Gastrocnemius medialis (tissue), 4 donors: ENCODE measurements around the gene TECTA. TPM values are rescaled to one million over a fixed set of nuclear protein-coding genes. Genes with fewer than 3 reads are reported as not detected.

Source experiments
- ATAC-seq, 2 donors: fragments of 150-250 bp; one replicate each; pipeline ENCODE4 v1.9.1; 2016
- DNase-seq, 2 donors: peaks; one replicate each; pipeline ENCODE4 v3.0.0-alpha.2; 2019
- H3K27ac ChIP-seq, 4 donors: fragments of 200-600 bp; sonication (generic); 1 replicate in 1 of 4; 2 replicates in 3 of 4; pipeline ENCODE4 v1.5.1; 2016 to 2018; ENCODE audit warnings: mild to moderate bottlenecking in 2 of 4, moderate library complexity in 1 of 4
- H3K27me3 ChIP-seq, 3 donors: fragments of 200-600 bp; sonication (generic) in 2 of 3; 1 replicate in 1 of 3; 2 replicates in 2 of 3; pipeline versions ENCODE4 v1.5.1 to v1.6.0; 2016 to 2019; ENCODE audit warnings: mild to moderate bottlenecking in 1 of 3, moderate library complexity in 1 of 3
- H3K36me3 ChIP-seq, 2 donors: fragments of 200-600 bp; sonication (generic) in 1 of 2; one replicate each; pipeline ENCODE4 v1.5.1; 2017 to 2018
- H3K4me1 ChIP-seq, 2 donors: fragments of 200-600 bp; sonication (generic) in 1 of 2; one replicate each; pipeline ENCODE4 v1.5.1; 2016 to 2017; ENCODE audit warnings: mild to moderate bottlenecking in 2 of 2
- H3K4me3 ChIP-seq, 4 donors: fragments of 200-600 bp; sonication (generic) in 3 of 4; 1 replicate in 1 of 4; 2 replicates in 3 of 4; pipeline ENCODE4 v1.5.1; 2016 to 2019; ENCODE audit warnings: mild to moderate bottlenecking in 2 of 4
- H3K9me3 ChIP-seq, 3 donors: fragments of 200-600 bp; sonication (generic) in 2 of 3; 1 replicate in 1 of 3; 2 replicates in 2 of 3; pipeline ENCODE4 v1.5.1; 2016 to 2019
- POLR2A ChIP-seq, 2 donors: fragments of 450-650 bp; IDR thresholded peaks; one replicate each; pipeline ENCODE4 v1.6.1; 2017; ENCODE audit warnings: antibody characterized with exemption in 2 of 2, mild to moderate bottlenecking in 2 of 2, moderate library complexity in 2 of 2
- in situ Hi-C, 4 donors: fragments of 200-750 bp; cut with MboI; loops; one replicate each; pipeline versions ENCODE4 v1.15.0 to v1.8.0; 2017; ENCODE audit warnings: low sequenced_read_pairs in 4 of 4
- intact Hi-C: fragments of 100-400 bp; cut with DNase I; formaldehyde crosslinking; loops from one replicate; pipeline ENCODE4 v1.15.1; 2023; ENCODE audit warnings: low total_unique reads
- total RNA-seq, 4 donors: library from RNA; depleted of rRNA; stranded (reverse); fragments of >200 nt; gene quantifications; one replicate each; pipeline versions ENCODE4 v1.1.0 to v1.2.3, GENCODE V29; 2016
- TF ChIP-seq, protein P1 (sequence below), 5 experiments: fragments of 450-650 bp in 3 of 5; fragments of 200-600 bp in 2 of 5; sonication (generic) in 2 of 5; IDR thresholded peaks in 4 of 5; conservative IDR thresholded peaks in 1 of 5; 1 replicate in 4 of 5; 2 replicates in 1 of 5; pipeline ENCODE4 v1.5.1; 2016 to 2019; ENCODE audit warnings: antibody characterized with exemption in 5 of 5, mild to moderate bottlenecking in 3 of 5, moderate library complexity in 3 of 5

TECTA gene
- total RNA-seq, 4 donors from 2014 or later = 0.17 to 1.6 (median 0.45) TPM

DNA sequence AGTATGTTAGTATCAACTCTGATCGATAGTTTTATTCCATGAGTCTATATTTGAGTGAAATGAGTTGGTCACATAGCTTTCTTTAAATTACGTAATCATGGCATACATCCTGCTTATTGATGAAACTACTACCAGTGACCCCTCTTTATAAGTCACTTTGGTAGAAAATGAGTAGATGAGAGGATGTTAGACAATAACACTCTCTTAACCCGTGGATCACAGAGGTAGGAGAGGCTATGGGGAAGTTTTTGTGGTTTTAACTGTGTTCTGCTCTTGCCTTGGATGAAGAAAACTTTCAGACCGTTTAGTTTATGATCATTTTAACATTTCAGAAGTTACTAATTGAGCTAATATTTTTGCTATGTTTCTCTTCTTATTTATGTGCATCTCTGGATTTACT is 43.1 kb upstream of the TECTA start:
- no peak overlapping the region for H3K27ac ChIP-seq
- no peaks in the 10 kb centered on the region for H3K9me3 ChIP-seq
- no peak overlapping the region for H3K4me3 ChIP-seq
- no peak for ATAC-seq
- in situ Hi-C loops = no loop called here
- TF ChIP-seq, protein P1, sequence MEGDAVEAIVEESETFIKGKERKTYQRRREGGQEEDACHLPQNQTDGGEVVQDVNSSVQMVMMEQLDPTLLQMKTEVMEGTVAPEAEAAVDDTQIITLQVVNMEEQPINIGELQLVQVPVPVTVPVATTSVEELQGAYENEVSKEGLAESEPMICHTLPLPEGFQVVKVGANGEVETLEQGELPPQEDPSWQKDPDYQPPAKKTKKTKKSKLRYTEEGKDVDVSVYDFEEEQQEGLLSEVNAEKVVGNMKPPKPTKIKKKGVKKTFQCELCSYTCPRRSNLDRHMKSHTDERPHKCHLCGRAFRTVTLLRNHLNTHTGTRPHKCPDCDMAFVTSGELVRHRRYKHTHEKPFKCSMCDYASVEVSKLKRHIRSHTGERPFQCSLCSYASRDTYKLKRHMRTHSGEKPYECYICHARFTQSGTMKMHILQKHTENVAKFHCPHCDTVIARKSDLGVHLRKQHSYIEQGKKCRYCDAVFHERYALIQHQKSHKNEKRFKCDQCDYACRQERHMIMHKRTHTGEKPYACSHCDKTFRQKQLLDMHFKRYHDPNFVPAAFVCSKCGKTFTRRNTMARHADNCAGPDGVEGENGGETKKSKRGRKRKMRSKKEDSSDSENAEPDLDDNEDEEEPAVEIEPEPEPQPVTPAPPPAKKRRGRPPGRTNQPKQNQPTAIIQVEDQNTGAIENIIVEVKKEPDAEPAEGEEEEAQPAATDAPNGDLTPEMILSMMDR (IDR thresholded peaks at IDR 0.05 in 4 of 5, conservative IDR thresholded peaks at IDR 0.05 in 1 of 5) = no peak
- TF ChIP-seq POLR2A (IDR thresholded peaks at IDR 0.05) = no peak
- intact Hi-C loops = no loop called here
- DNase-seq = no peak
- H3K4me1 ChIP-seq = no peaks in the 10 kb centered on the region
- no peaks in the 10 kb centered on the region for H3K27me3 ChIP-seq
- peaks cover 0 to 32% of the 10 kb centered on the region in 2 donors for H3K36me3 ChIP-seq

DNA sequence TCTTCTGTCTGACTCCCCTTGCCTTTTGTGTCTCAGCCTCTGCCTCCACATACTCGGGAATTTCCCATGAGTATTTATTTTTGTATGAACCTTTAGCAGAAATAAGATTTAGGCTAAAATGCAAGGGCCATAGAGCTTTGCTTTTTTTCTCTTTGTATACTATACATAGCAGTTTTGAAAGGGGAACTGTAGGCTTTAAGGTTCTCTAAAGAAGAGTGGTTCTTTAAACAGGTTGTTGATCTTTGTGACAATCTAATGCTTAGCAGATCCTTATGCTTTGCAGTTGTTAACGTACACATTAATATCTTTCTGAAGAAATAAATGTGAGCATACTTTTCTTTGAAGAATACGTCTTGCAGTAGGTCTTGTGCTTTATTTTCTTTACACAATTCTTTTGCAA is 42.1 kb upstream of the TECTA start:
- DNase-seq = no peak
- Histone ChIP-seq H3K4me1 (no peaks in the 10 kb centered on the region), H3K36me3 (peaks cover 0 to 27% of the 10 kb centered on the region in 2 donors), H3K4me3 (no peak overlapping the region), H3K27ac (no peak overlapping the region), H3K9me3 (no peaks in the 10 kb centered on the region), H3K27me3 (no peaks in the 10 kb centered on the region)
- intact Hi-C loops = no loop called here
- ATAC-seq = no peak
- no peak for TF ChIP-seq POLR2A (IDR thresholded peaks at IDR 0.05)
- TF ChIP-seq, protein P1 (IDR thresholded peaks at IDR 0.05 in 4 of 5, conservative IDR thresholded peaks at IDR 0.05 in 1 of 5) = no peak
- in situ Hi-C loops = no loop called here

DNA sequence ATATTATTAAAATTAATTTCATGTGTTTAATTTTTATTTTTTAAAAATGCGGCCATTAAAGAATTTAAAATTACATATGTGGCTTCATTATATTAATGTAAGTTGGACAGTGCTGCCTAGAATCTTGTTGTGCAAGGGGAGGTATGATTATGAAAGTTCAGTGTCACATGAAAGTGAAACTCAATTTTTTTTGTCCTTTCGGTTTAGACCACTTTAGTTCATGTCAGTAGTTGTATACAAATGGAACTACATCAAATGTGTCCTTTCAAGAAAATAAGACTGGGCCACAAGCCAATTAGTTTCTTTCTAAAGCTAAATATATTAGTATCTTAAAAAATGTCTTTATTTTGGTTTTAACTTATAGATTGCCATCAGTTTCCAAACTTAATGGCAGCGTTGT is 41.4 kb upstream of the TECTA start:
- intact Hi-C loops = no loop called here

DNA sequence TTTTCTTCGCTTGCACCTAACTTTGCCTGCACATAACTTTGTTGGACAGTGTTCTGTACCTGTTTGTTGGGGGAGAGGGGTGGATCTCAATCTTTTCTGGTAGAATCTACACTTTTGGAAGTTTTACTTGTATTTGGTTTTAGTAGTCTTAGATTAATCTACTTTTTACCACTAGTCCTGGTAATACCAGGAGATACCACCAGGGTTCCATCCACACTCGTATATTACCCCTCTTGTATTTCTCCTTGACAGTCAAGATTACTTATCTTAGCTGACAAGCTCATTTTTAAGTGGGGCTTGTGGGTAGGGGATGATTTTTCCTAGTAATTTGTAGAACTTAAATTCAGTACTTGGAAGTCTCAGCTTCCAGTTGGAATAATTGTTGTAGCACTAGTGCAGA is 37.3 kb upstream of the TECTA start:
- Histone ChIP-seq H3K27ac (no peak overlapping the region), H3K4me1 (no peaks in the 10 kb centered on the region), H3K36me3 (peaks cover 0 to 12% of the 10 kb centered on the region in 2 donors), H3K27me3 (no peaks in the 10 kb centered on the region), H3K9me3 (no peaks in the 10 kb centered on the region), H3K4me3 (no peak overlapping the region)
- no peak for DNase-seq
- no peak for TF ChIP-seq POLR2A (IDR thresholded peaks at IDR 0.05)
- TF ChIP-seq, protein P1 (IDR thresholded peaks at IDR 0.05 in 4 of 5, conservative IDR thresholded peaks at IDR 0.05 in 1 of 5) = peak in 1 of 5 experiments; percentile 33
- in situ Hi-C loops = no loop called here
- intact Hi-C loops = no loop called here
- ATAC-seq = no peak

More for the DNA sequence above, 41.4 kb upstream of the TECTA start:
- DNase-seq (no peak), ATAC-seq (no peak)
- H3K36me3 ChIP-seq = peaks cover 0 to 20% of the 10 kb centered on the region in 2 donors
- H3K4me1 ChIP-seq = no peaks in the 10 kb centered on the region
- no peak overlapping the region for H3K4me3 ChIP-seq
- H3K27ac ChIP-seq = no peak overlapping the region
- no peak for TF ChIP-seq POLR2A (IDR thresholded peaks at IDR 0.05)
- TF ChIP-seq, protein P1 (IDR thresholded peaks at IDR 0.05 in 4 of 5, conservative IDR thresholded peaks at IDR 0.05 in 1 of 5) = no peak
- H3K9me3 ChIP-seq = no peaks in the 10 kb centered on the region
- H3K27me3 ChIP-seq = no peaks in the 10 kb centered on the region
- in situ Hi-C loops = no loop called here

DNA sequence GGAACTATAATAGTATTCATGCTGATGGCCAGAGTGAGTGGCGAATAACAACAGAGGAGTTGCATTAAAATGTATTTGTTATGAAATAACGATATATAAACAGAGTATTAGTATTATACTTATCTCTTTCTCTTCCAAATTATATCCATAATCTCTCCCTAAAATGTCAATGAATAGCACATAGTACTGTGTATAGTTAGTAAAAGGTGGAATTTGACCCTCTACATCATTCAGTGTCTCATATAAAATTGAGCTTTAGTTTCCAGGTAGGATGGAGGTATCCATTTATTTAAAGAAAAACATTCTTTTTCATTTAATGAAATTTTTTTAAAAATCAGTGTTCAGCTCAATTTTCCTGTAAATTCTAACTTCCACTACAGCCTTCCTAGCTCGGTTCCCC is 34.4 kb upstream of the TECTA start:
- in situ Hi-C loops = no loop called here
- H3K9me3 ChIP-seq = no peaks in the 10 kb centered on the region
- TF ChIP-seq POLR2A (IDR thresholded peaks at IDR 0.05) = no peak
- TF ChIP-seq, protein P1 (IDR thresholded peaks at IDR 0.05 in 4 of 5, conservative IDR thresholded peaks at IDR 0.05 in 1 of 5) = no peak
- H3K4me1 ChIP-seq = no peaks in the 10 kb centered on the region
- H3K27ac ChIP-seq = no peak overlapping the region
- no peak overlapping the region for H3K4me3 ChIP-seq
- no peaks in the 10 kb centered on the region for H3K27me3 ChIP-seq
- intact Hi-C loops = no loop called here
- ATAC-seq (no peak), DNase-seq (no peak)
- peaks cover 0 to 6% of the 10 kb centered on the region in 2 donors for H3K36me3 ChIP-seq
